Sigmoid colon (tissue), 7 donors: Measurements from ENCODE around the gene WDFY4. TPM values are rescaled to one million over a fixed set of nuclear protein-coding genes. Genes with fewer than 3 reads are reported as not detected.

Experiments used
- DNase-seq: peaks from one replicate; pipeline ENCODE4 v3.0.0-alpha.2; 2019
- H3K27ac ChIP-seq, 4 donors: fragments of 200-600 bp; sonication (generic); one replicate each; pipeline ENCODE4 v1.5.1; 2016 to 2019; ENCODE audit warnings: mild to moderate bottlenecking in 1 of 4
- H3K27me3 ChIP-seq, 3 donors: fragments of 200-600 bp; sonication (generic); one replicate each; pipeline ENCODE4 v1.5.1; 2019; ENCODE audit warnings: mild to moderate bottlenecking in 1 of 3
- H3K36me3 ChIP-seq, 4 donors: fragments of 200-600 bp; sonication (generic); one replicate each; pipeline ENCODE4 v1.5.1; 2016 to 2019
- H3K4me1 ChIP-seq, 4 donors: fragments of 200-600 bp; sonication (generic); one replicate each; pipeline ENCODE4 v1.5.1; 2017 to 2019
- H3K4me3 ChIP-seq, 4 donors: fragments of 200-600 bp; sonication (generic); one replicate each; pipeline ENCODE4 v1.5.1; 2017 to 2019; ENCODE audit warnings: mild to moderate bottlenecking in 2 of 4, moderate library complexity in 1 of 4
- H3K9me3 ChIP-seq, 4 donors: fragments of 200-600 bp in 3 of 4; sonication (generic) in 3 of 4; one replicate each; pipeline versions ENCODE4 v1.5.1 to v1.6.1; 2013 to 2019
- CTCF ChIP-seq, 4 experiments: fragments of 450-650 bp in 3 of 4; fragments of 200-600 bp in 1 of 4; IDR thresholded peaks; one replicate each; pipeline ENCODE4 v1.5.1; 2016 to 2019; ENCODE audit warnings: antibody characterized with exemption in 4 of 4, mild to moderate bottlenecking in 3 of 4, moderate library complexity in 2 of 4
- EP300 ChIP-seq, 4 donors: sonication (generic); formaldehyde crosslinking; IDR thresholded peaks; one replicate each; pipeline ENCODE4 v1.6.1; 2017; ENCODE audit warnings: antibody characterized with exemption in 4 of 4
- POLR2A ChIP-seq, 2 donors: fragments of 450-650 bp; IDR thresholded peaks; one replicate each; pipeline ENCODE4 v1.6.1; 2016; ENCODE audit warnings: antibody characterized with exemption in 2 of 2, mild to moderate bottlenecking in 2 of 2, moderate library complexity in 2 of 2
- POLR2AphosphoS5 ChIP-seq, 4 donors: sonication (generic); formaldehyde crosslinking; IDR thresholded peaks; one replicate each; pipeline ENCODE4 v1.6.1; 2017; ENCODE audit warnings: antibody characterized with exemption in 4 of 4
- WGBS, 2 donors: extraction: QIAGEN DNeasy Blood & Tissue Kit; methylation state at CpG; one replicate each; pipeline ENCODE4 v1.1.7; 2013; 5-methylcytosine and 5-hydroxymethylcytosine counted together
- intact Hi-C: fragments of 100-400 bp; cut with DNase I; formaldehyde crosslinking; loops from one replicate; pipeline ENCODE4 v1.15.1; 2023
- polyA plus RNA-seq, 3 donors: library from polyadenylated mRNA; stranded (reverse); fragments of 200-250 nt; gene quantifications; one replicate each; pipeline ENCODE4 v1.2.3, GENCODE V29; 2013
- total RNA-seq, 4 donors: library from RNA; depleted of rRNA; stranded (reverse); fragments of >200 nt; gene quantifications; one replicate each; pipeline ENCODE4 v1.1.0, GENCODE V29; 2016
- donor health status: healthy with polysubstance abuse.
- donor health status: Bipolar disorder and iron deficiency.
- donor health status: healthy.

The WDFY4 gene
- total and polyA plus RNA-seq, 7 donors = 0.60 to 18.6 (median 2.5) TPM

- 91 to 95% methylated on average over 5 of the region's 5 CpGs for WGBS, 2 donors
- intact Hi-C loops = no loop called here
- no peaks in the 10 kb centered on the region for H3K9me3 ChIP-seq
- TF ChIP-seq POLR2AphosphoS5 (IDR thresholded peaks at IDR 0.05) (no peak), POLR2A (IDR thresholded peaks at IDR 0.05) (no peak), CTCF (IDR thresholded peaks at IDR 0.05) (no peak), EP300 (IDR thresholded peaks at IDR 0.05) (no peak)
- H3K4me1 ChIP-seq = no peaks in the 10 kb centered on the region
- no peak for DNase-seq
- H3K36me3 ChIP-seq = no peaks in the 10 kb centered on the region
- no peaks in the 10 kb centered on the region for H3K27me3 ChIP-seq
- no peak overlapping the region for H3K4me3 ChIP-seq
- no peak overlapping the region for H3K27ac ChIP-seq
Observed at GRCh38 chr10:48750991-48751390, 66.3 kb downstream of the WDFY4 start.

- no peaks in the 10 kb centered on the region for H3K4me1 ChIP-seq
- intact Hi-C loops = no loop called here
- no peak overlapping the region for H3K4me3 ChIP-seq
- no peaks in the 10 kb centered on the region for H3K36me3 ChIP-seq
- no peak overlapping the region for H3K27ac ChIP-seq
- no peaks in the 10 kb centered on the region for H3K27me3 ChIP-seq
- no peak for DNase-seq
- WGBS, 2 donors = 87 to 91% methylated on average over 5 of the region's 5 CpGs
- no peaks in the 10 kb centered on the region for H3K9me3 ChIP-seq
- TF ChIP-seq POLR2AphosphoS5 (IDR thresholded peaks at IDR 0.05) = no peak
- TF ChIP-seq CTCF (IDR thresholded peaks at IDR 0.05) = no peak
- no peak for TF ChIP-seq POLR2A (IDR thresholded peaks at IDR 0.05)
- TF ChIP-seq EP300 (IDR thresholded peaks at IDR 0.05) = no peak
Observed at GRCh38 chr10:48751730-48752129, 67.1 kb downstream of the WDFY4 start.

GRCh38 chr10:48758411-48758810 lies 73.7 kb downstream of the WDFY4 start:
- DNase-seq = no peak
- Histone ChIP-seq H3K4me3 (no peak overlapping the region), H3K9me3 (no peaks in the 10 kb centered on the region), H3K27ac (no peak overlapping the region), H3K4me1 (no peaks in the 10 kb centered on the region), H3K27me3 (no peaks in the 10 kb centered on the region), H3K36me3 (no peaks in the 10 kb centered on the region)
- TF ChIP-seq POLR2AphosphoS5 (IDR thresholded peaks at IDR 0.05) (no peak), EP300 (IDR thresholded peaks at IDR 0.05) (no peak), POLR2A (IDR thresholded peaks at IDR 0.05) (no peak), CTCF (IDR thresholded peaks at IDR 0.05) (no peak)
- WGBS, 2 donors = 43 to 62% methylated on average over 3 of the region's 3 CpGs
- intact Hi-C loops = no loop called here

- 81 to 87% methylated on average over 4 of the region's 4 CpGs for WGBS, 2 donors
- no peak for TF ChIP-seq POLR2AphosphoS5 (IDR thresholded peaks at IDR 0.05)
- no peak for TF ChIP-seq CTCF (IDR thresholded peaks at IDR 0.05)
- no peak for TF ChIP-seq POLR2A (IDR thresholded peaks at IDR 0.05)
- no peak for TF ChIP-seq EP300 (IDR thresholded peaks at IDR 0.05)
- Histone ChIP-seq H3K4me1 (no peaks in the 10 kb centered on the region), H3K27ac (no peak overlapping the region), H3K27me3 (no peaks in the 10 kb centered on the region), H3K9me3 (no peaks in the 10 kb centered on the region), H3K36me3 (no peaks in the 10 kb centered on the region), H3K4me3 (no peak overlapping the region)
- intact Hi-C loops = no loop called here
- no peak for DNase-seq
Observed at GRCh38 chr10:48759113-48759901, 74.6 kb downstream of the WDFY4 start.

GRCh38 chr10:48760983-48761382 lies 76.3 kb downstream of the WDFY4 start:
- no peaks in the 10 kb centered on the region for H3K9me3 ChIP-seq
- H3K4me1 ChIP-seq = no peaks in the 10 kb centered on the region
- intact Hi-C loops = no loop called here
- H3K4me3 ChIP-seq = no peak overlapping the region
- WGBS, 2 donors = 61 to 84% methylated on average over 5 of the region's 5 CpGs
- no peaks in the 10 kb centered on the region for H3K36me3 ChIP-seq
- H3K27me3 ChIP-seq = no peaks in the 10 kb centered on the region
- TF ChIP-seq EP300 (IDR thresholded peaks at IDR 0.05) = no peak
- no peak for TF ChIP-seq CTCF (IDR thresholded peaks at IDR 0.05)
- no peak for TF ChIP-seq POLR2AphosphoS5 (IDR thresholded peaks at IDR 0.05)
- no peak overlapping the region for H3K27ac ChIP-seq
- no peak for DNase-seq
